Mesendoderm (in vitro differentiated cells): ENCODE results near the gene GRIN2C.

Source experiments
- DNase-seq: peaks from one replicate; pipeline ENCODE4 v3.0.0; 2013
- H2AK5ac ChIP-seq: 2 replicates; pipeline ENCODE4 v1.6.1; 2013; ENCODE audit warnings: low read length, inconsistent platforms
- H2BK120ac ChIP-seq: 2 replicates; pipeline ENCODE4 v1.6.1; 2013; ENCODE audit warnings: low read depth, mild to moderate bottlenecking, low read length, moderate library complexity, mixed read lengths
- H2BK15ac ChIP-seq: replicated peaks from 2 replicates; pipeline ENCODE4 v1.6.1; 2013; ENCODE audit warnings: low read depth, mild to moderate bottlenecking, moderate library complexity
- H2BK5ac ChIP-seq: 2 replicates; pipeline ENCODE4 v1.6.1; 2013; ENCODE audit warnings: low read length, inconsistent platforms
- H3K18ac ChIP-seq: 2 replicates; pipeline ENCODE4 v1.6.1; 2013; ENCODE audit warnings: mild to moderate bottlenecking, low read length, mixed read lengths
- H3K23ac ChIP-seq: one replicate; pipeline ENCODE4 v1.6.1; 2013; ENCODE audit warnings: low read length
- H3K27ac ChIP-seq: 2 replicates; pipeline ENCODE4 v1.5.1; 2013; ENCODE audit warnings: low read depth, mild to moderate bottlenecking, inconsistent platforms, low read length, moderate library complexity
- H3K27me3 ChIP-seq: 2 replicates; pipeline ENCODE4 v1.6.1; 2013; ENCODE audit warnings: low read length, control low read depth, mild to moderate bottlenecking, inconsistent platforms; ENCODE audit not compliant: insufficient read depth, poor library complexity
- H3K36me3 ChIP-seq: 2 replicates; pipeline ENCODE4 v1.6.1; 2013; ENCODE audit warnings: low read length, inconsistent platforms; ENCODE audit not compliant: control insufficient read depth, insufficient read depth
- H3K4ac ChIP-seq: one replicate; pipeline ENCODE4 v1.6.1; 2013; ENCODE audit warnings: low read depth, mild to moderate bottlenecking, low read length, moderate library complexity
- H3K4me1 ChIP-seq: 2 replicates; pipeline ENCODE4 v1.6.1; 2013; ENCODE audit warnings: low read depth, low read length, inconsistent platforms; ENCODE audit not compliant: control insufficient read depth
- H3K4me2 ChIP-seq: 2 replicates; pipeline ENCODE4 v1.6.1; 2013; ENCODE audit warnings: low read length
- H3K4me3 ChIP-seq: 2 replicates; pipeline ENCODE4 v1.5.1; 2013; ENCODE audit warnings: mild to moderate bottlenecking, low read length
- H3K56ac ChIP-seq: one replicate; pipeline ENCODE4 v1.6.1; 2013; ENCODE audit warnings: low read length
- H3K79me1 ChIP-seq: 2 replicates; pipeline ENCODE4 v1.6.1; 2013; ENCODE audit warnings: low read length, inconsistent platforms
- H3K79me2 ChIP-seq: 2 replicates; pipeline ENCODE4 v1.6.1; 2013; ENCODE audit warnings: mild to moderate bottlenecking, low read length; ENCODE audit not compliant: control insufficient read depth, insufficient read depth
- H3K9ac ChIP-seq: 2 replicates; pipeline ENCODE4 v1.6.1; 2013; ENCODE audit warnings: low read length, inconsistent platforms
- H4K5ac ChIP-seq: one replicate; pipeline ENCODE4 v1.6.1; 2013; ENCODE audit warnings: low read length
- H4K8ac ChIP-seq: one replicate; pipeline ENCODE4 v1.6.1; 2013; ENCODE audit warnings: low read depth, mild to moderate bottlenecking, control low read depth, low read length, moderate library complexity
- WGBS: extraction: QIAGEN DNeasy Blood & Tissue Kit; methylation state at CpG from one replicate; pipeline ENCODE4 v1.1.7; 2013; ENCODE audit warnings: low lambda C conversion rate, missing lambda C conversion rate; ENCODE audit not compliant: insufficient coverage; ENCODE audit errors: extremely low coverage; 5-methylcytosine and 5-hydroxymethylcytosine counted together

GRIN2C gene

GRCh38 chr17:74830861-74831260, 28.8 kb downstream of the GRIN2C start:
- Histone ChIP-seq H3K4me3 (no peak overlapping the region), H2BK5ac (no peak overlapping the region), H3K79me2 (no peaks in the 10 kb centered on the region), H3K23ac (no peak overlapping the region), H2AK5ac (no peak overlapping the region), H3K4ac (no peak overlapping the region), H2BK15ac (no peak overlapping the region), H3K4me2 (no peak overlapping the region), H3K18ac (no peak overlapping the region), H2BK120ac (no peak overlapping the region), H3K56ac (no peak overlapping the region), H3K27me3 (no peaks in the 10 kb centered on the region), H3K4me1 (no peaks in the 10 kb centered on the region), H4K8ac (no peak overlapping the region), H3K36me3 (no peaks in the 10 kb centered on the region), H3K79me1 (no peaks in the 10 kb centered on the region), H3K9ac (no peak overlapping the region), H4K5ac (no peak overlapping the region), H3K27ac (no peak overlapping the region)
- no peak for DNase-seq
- WGBS: no CpG with 5 or more reads among the region's 19 CpGs

- no peak overlapping the region for H3K4ac ChIP-seq
- H3K56ac ChIP-seq: no peak overlapping the region
- no peak overlapping the region for H2BK5ac ChIP-seq
- no peak overlapping the region for H3K4me3 ChIP-seq
- H2AK5ac ChIP-seq: no peak overlapping the region
- DNase-seq: no peak
- no peaks in the 10 kb centered on the region for H3K36me3 ChIP-seq
- no peak overlapping the region for H2BK120ac ChIP-seq
- H3K4me2 ChIP-seq: no peak overlapping the region
- no CpG with 5 or more reads among the region's 11 CpGs for WGBS
- no peaks in the 10 kb centered on the region for H3K4me1 ChIP-seq
- H3K27me3 ChIP-seq: no peaks in the 10 kb centered on the region
- no peak overlapping the region for H4K8ac ChIP-seq
- H3K27ac ChIP-seq: no peak overlapping the region
- no peak overlapping the region for H3K23ac ChIP-seq
- H3K9ac ChIP-seq: no peak overlapping the region
- no peak overlapping the region for H2BK15ac ChIP-seq
- no peaks in the 10 kb centered on the region for H3K79me2 ChIP-seq
- H3K18ac ChIP-seq: no peak overlapping the region
- H3K79me1 ChIP-seq: no peaks in the 10 kb centered on the region
- H4K5ac ChIP-seq: no peak overlapping the region
These were observed 31.9 kb downstream of the GRIN2C start for GRCh38 chr17:74827800-74828199.

GRCh38 chr17:74825952-74826719, 33.5 kb downstream of the GRIN2C start:
- H3K4ac ChIP-seq: no peak overlapping the region
- no peaks in the 10 kb centered on the region for H3K27me3 ChIP-seq
- no peak overlapping the region for H4K5ac ChIP-seq
- no peak overlapping the region for H3K23ac ChIP-seq
- H4K8ac ChIP-seq: no peak overlapping the region
- H3K56ac ChIP-seq: no peak overlapping the region
- H2BK120ac ChIP-seq: no peak overlapping the region
- no CpG with 5 or more reads among the region's 9 CpGs for WGBS
- no peak overlapping the region for H3K4me3 ChIP-seq
- H3K4me2 ChIP-seq: no peak overlapping the region
- H2BK15ac ChIP-seq: no peak overlapping the region
- no peak overlapping the region for H3K9ac ChIP-seq
- H3K36me3 ChIP-seq: no peaks in the 10 kb centered on the region
- no peaks in the 10 kb centered on the region for H3K79me2 ChIP-seq
- no peak overlapping the region for H3K18ac ChIP-seq
- no peak overlapping the region for H2AK5ac ChIP-seq
- no peaks in the 10 kb centered on the region for H3K79me1 ChIP-seq
- DNase-seq: no peak
- H3K27ac ChIP-seq: no peak overlapping the region
- H2BK5ac ChIP-seq: no peak overlapping the region
- H3K4me1 ChIP-seq: no peaks in the 10 kb centered on the region

GRCh38 chr17:74824961-74825627, 34.6 kb downstream of the GRIN2C start:
- no peak overlapping the region for H3K27ac ChIP-seq

GRCh38 chr17:74822939-74823367, 36.7 kb downstream of the GRIN2C start:
- no peaks in the 10 kb centered on the region for H3K79me2 ChIP-seq
- WGBS: no CpG with 5 or more reads among the region's 12 CpGs
- no peak overlapping the region for H2BK120ac ChIP-seq
- no peak overlapping the region for H3K4me3 ChIP-seq
- H3K18ac ChIP-seq: no peak overlapping the region
- H3K56ac ChIP-seq: no peak overlapping the region
- no peak overlapping the region for H2AK5ac ChIP-seq
- H4K8ac ChIP-seq: no peak overlapping the region
- no peak overlapping the region for H3K23ac ChIP-seq
- H2BK5ac ChIP-seq: no peak overlapping the region
- no peak overlapping the region for H2BK15ac ChIP-seq
- H3K4ac ChIP-seq: no peak overlapping the region
- no peaks in the 10 kb centered on the region for H3K79me1 ChIP-seq
- no peaks in the 10 kb centered on the region for H3K36me3 ChIP-seq
- DNase-seq: no peak
- no peak overlapping the region for H4K5ac ChIP-seq
- no peaks in the 10 kb centered on the region for H3K27me3 ChIP-seq
- peaks cover 2% of the 10 kb centered on the region for H3K4me1 ChIP-seq
- H3K27ac ChIP-seq: no peak overlapping the region
- no peak overlapping the region for H3K4me2 ChIP-seq
- H3K9ac ChIP-seq: no peak overlapping the region

More at GRCh38 chr17:74824961-74825627, 34.6 kb downstream of the GRIN2C start:
- Histone ChIP-seq H2BK120ac (no peak overlapping the region), H4K5ac (no peak overlapping the region), H3K79me1 (no peaks in the 10 kb centered on the region), H2BK15ac (no peak overlapping the region), H2BK5ac (no peak overlapping the region), H3K9ac (no peak overlapping the region), H3K23ac (no peak overlapping the region), H3K18ac (no peak overlapping the region), H3K27me3 (no peaks in the 10 kb centered on the region), H3K56ac (no peak overlapping the region), H3K4me1 (no peaks in the 10 kb centered on the region), H4K8ac (no peak overlapping the region), H2AK5ac (no peak overlapping the region), H3K4me3 (no peak overlapping the region), H3K79me2 (no peaks in the 10 kb centered on the region), H3K36me3 (no peaks in the 10 kb centered on the region), H3K4ac (no peak overlapping the region), H3K4me2 (no peak overlapping the region)
- DNase-seq: no peak
- no CpG with 5 or more reads among the region's 11 CpGs for WGBS
